Thymus (tissue), 11 donors: ENCODE data around the gene CDR2L. TPM values are rescaled to one million over a fixed set of nuclear protein-coding genes. Genes with fewer than 3 reads are reported as not detected.

Experiments used
- DNase-seq, 9 donors: peaks; one replicate each; pipeline ENCODE4 v3.0.0-alpha.2; 2013; ENCODE audit warnings: low spot score in 9 of 9, low read depth in 6 of 9, missing footprints in 1 of 9
- H3K27ac ChIP-seq, 2 donors: one replicate each; pipeline ENCODE4 v1.5.1; 2013; ENCODE audit warnings: control low read depth in 1 of 2, low read depth in 1 of 2, low read length in 1 of 2, mild to moderate bottlenecking in 1 of 2, moderate library complexity in 1 of 2
- H3K27me3 ChIP-seq, 2 donors: one replicate each; pipeline ENCODE4 v1.5.1; 2013; ENCODE audit warnings: low read length in 1 of 2; ENCODE audit not compliant: control insufficient read depth in 2 of 2, insufficient read depth in 1 of 2
- H3K36me3 ChIP-seq, 2 donors: one replicate each; pipeline ENCODE4 v1.5.1; 2013; ENCODE audit warnings: low read length in 1 of 2, mild to moderate bottlenecking in 1 of 2, moderate library complexity in 1 of 2; ENCODE audit not compliant: control insufficient read depth in 2 of 2, insufficient read depth in 2 of 2
- H3K4me1 ChIP-seq, 2 donors: one replicate each; pipeline ENCODE4 v1.5.1; 2013; ENCODE audit warnings: low read length in 2 of 2; ENCODE audit not compliant: control insufficient read depth in 2 of 2, insufficient read depth in 2 of 2
- H3K4me3 ChIP-seq, 2 donors: one replicate each; pipeline ENCODE4 v1.5.1; 2013; ENCODE audit warnings: low read length in 2 of 2, control low read depth in 1 of 2, mild to moderate bottlenecking in 1 of 2
- H3K9me3 ChIP-seq, 2 donors: one replicate each; pipeline ENCODE4 v1.5.1; 2013; ENCODE audit warnings: low read length in 1 of 2, mild to moderate bottlenecking in 1 of 2; ENCODE audit not compliant: control insufficient read depth in 2 of 2, insufficient read depth in 1 of 2
- WGBS: extraction: QIAGEN DNeasy Blood & Tissue Kit; methylation state at CpG from one replicate; pipeline ENCODE4 v1.1.7; 2013; 5-methylcytosine and 5-hydroxymethylcytosine counted together
- polyA plus RNA-seq: library from polyadenylated mRNA; stranded (reverse); fragments of 200-250 nt; gene quantifications from one replicate; pipeline ENCODE4 v1.2.3, GENCODE V29; 2013
- total RNA-seq: library from RNA; stranded (reverse); fragments of 120-200 nt; gene quantifications from one replicate; pipeline ENCODE4 v1.2.4, GENCODE V29; 2013
- donor health status: healthy.

The CDR2L gene
- total and polyA plus RNA-seq, 2 donors: 0.57 to 1.4 TPM

- H3K4me3 ChIP-seq: no peak overlapping the region
- no peak for DNase-seq
- WGBS: 96% methylated on average over 5 of the region's 5 CpGs
- H3K27ac ChIP-seq: no peak overlapping the region
- H3K4me1 ChIP-seq: peaks cover 10 to 17% of the 10 kb centered on the region in 2 donors
- H3K36me3 ChIP-seq: peaks cover 13 to 19% of the 10 kb centered on the region in 2 donors
- H3K9me3 ChIP-seq: no peaks in the 10 kb centered on the region
- H3K27me3 ChIP-seq: no peaks in the 10 kb centered on the region
Measured at GRCh38 chr17:75049057-75049456, 61.6 kb downstream of the CDR2L start.

- H3K27me3 ChIP-seq: no peaks in the 10 kb centered on the region
- no peak overlapping the region for H3K4me3 ChIP-seq
- H3K27ac ChIP-seq: no peak overlapping the region
- H3K36me3 ChIP-seq: peaks cover 18 to 23% of the 10 kb centered on the region in 2 donors
- DNase-seq: no peak
- H3K9me3 ChIP-seq: no peaks in the 10 kb centered on the region
- H3K4me1 ChIP-seq: peaks cover 10 to 17% of the 10 kb centered on the region in 2 donors
Measured at GRCh38 chr17:75049706-75050105, 62.3 kb downstream of the CDR2L start.

GRCh38 chr17:75051941-75052340, 64.5 kb downstream of the CDR2L start:
- Histone ChIP-seq H3K36me3 (peaks cover 23 to 26% of the 10 kb centered on the region in 2 donors), H3K9me3 (no peaks in the 10 kb centered on the region), H3K4me3 (no peak overlapping the region), H3K27ac (no peak overlapping the region), H3K27me3 (no peaks in the 10 kb centered on the region), H3K4me1 (peaks cover 3 to 11% of the 10 kb centered on the region in 2 donors)
- WGBS: 100% methylated on average over 2 of the region's 2 CpGs
- DNase-seq: no peak

Other genes with a start within 250 kb of the CDR2L start
- 49.5 TPM for gene NHERF1, start 239.0 kb upstream of the CDR2L start, total RNA-seq
- gene NHERF1, start 239.0 kb upstream of the CDR2L start, polyA plus RNA-seq: 56.6 TPM
- gene NAT9, start 211.3 kb upstream of the CDR2L start, total RNA-seq: 17.8 TPM
- 31.1 TPM for gene NAT9, start 211.3 kb upstream of the CDR2L start, polyA plus RNA-seq
- gene GRIN2C, start 127.7 kb upstream of the CDR2L start, total RNA-seq: 0.05 TPM
- 0.07 TPM for gene GRIN2C, start 127.7 kb upstream of the CDR2L start, polyA plus RNA-seq
- 8.2 TPM for gene FDXR, start 114.6 kb upstream of the CDR2L start, total RNA-seq
- 14.1 TPM for gene FDXR, start 114.6 kb upstream of the CDR2L start, polyA plus RNA-seq
- gene FADS6, start 94.0 kb upstream of the CDR2L start, total RNA-seq: 0.14 TPM
- 1.0 TPM for gene FADS6, start 94.0 kb upstream of the CDR2L start, polyA plus RNA-seq
- gene USH1G, start 64.4 kb upstream of the CDR2L start, total RNA-seq: 0.09 TPM
- 0.14 TPM for gene USH1G, start 64.4 kb upstream of the CDR2L start, polyA plus RNA-seq
- 0.05 TPM for gene OTOP2, start 63.4 kb upstream of the CDR2L start, total RNA-seq
- gene OTOP2, start 63.4 kb upstream of the CDR2L start, polyA plus RNA-seq: 0.23 TPM
- gene OTOP3, start 51.7 kb upstream of the CDR2L start, total RNA-seq: under 0.01 TPM
- gene OTOP3, start 51.7 kb upstream of the CDR2L start, polyA plus RNA-seq: 0.05 TPM
- gene HID1, start 14.9 kb upstream of the CDR2L start, total RNA-seq: 1.3 TPM
- 9.9 TPM for gene HID1, start 14.9 kb upstream of the CDR2L start, polyA plus RNA-seq
- gene MRPL58, start 25.0 kb downstream of the CDR2L start, total RNA-seq: 35.7 TPM
- gene MRPL58, start 25.0 kb downstream of the CDR2L start, polyA plus RNA-seq: 40.9 TPM
- gene ATP5PD, start 59.3 kb downstream of the CDR2L start, total RNA-seq: 288 TPM
- 390 TPM for gene ATP5PD, start 59.3 kb downstream of the CDR2L start, polyA plus RNA-seq
- 10.0 TPM for gene KCTD2, start 59.6 kb downstream of the CDR2L start, total RNA-seq
- 20.4 TPM for gene KCTD2, start 59.6 kb downstream of the CDR2L start, polyA plus RNA-seq
- gene SLC16A5, start 100.3 kb downstream of the CDR2L start, total RNA-seq: 0.76 TPM
- 5.0 TPM for gene SLC16A5, start 100.3 kb downstream of the CDR2L start, polyA plus RNA-seq
- 4.3 TPM for gene ARMC7, start 122.3 kb downstream of the CDR2L start, total RNA-seq
- 10.0 TPM for gene ARMC7, start 122.3 kb downstream of the CDR2L start, polyA plus RNA-seq
- 64.2 TPM for gene NT5C, start 144.1 kb downstream of the CDR2L start, total RNA-seq
- gene NT5C, start 144.1 kb downstream of the CDR2L start, polyA plus RNA-seq: 103 TPM
- gene JPT1, start 166.9 kb downstream of the CDR2L start, total RNA-seq: 92.1 TPM
- 130 TPM for gene JPT1, start 166.9 kb downstream of the CDR2L start, polyA plus RNA-seq
- 342 TPM for gene SUMO2, start 195.3 kb downstream of the CDR2L start, total RNA-seq
- 135 TPM for gene SUMO2, start 195.3 kb downstream of the CDR2L start, polyA plus RNA-seq
- 54.5 TPM for gene NUP85, start 218.0 kb downstream of the CDR2L start, total RNA-seq
- gene NUP85, start 218.0 kb downstream of the CDR2L start, polyA plus RNA-seq: 88.3 TPM